ENCODE measurements around the gene ZFR2.

- TF ChIP-seq POLR2A (IDR thresholded peaks at IDR 0.05) = no peak
- TF ChIP-seq, protein P1, sequence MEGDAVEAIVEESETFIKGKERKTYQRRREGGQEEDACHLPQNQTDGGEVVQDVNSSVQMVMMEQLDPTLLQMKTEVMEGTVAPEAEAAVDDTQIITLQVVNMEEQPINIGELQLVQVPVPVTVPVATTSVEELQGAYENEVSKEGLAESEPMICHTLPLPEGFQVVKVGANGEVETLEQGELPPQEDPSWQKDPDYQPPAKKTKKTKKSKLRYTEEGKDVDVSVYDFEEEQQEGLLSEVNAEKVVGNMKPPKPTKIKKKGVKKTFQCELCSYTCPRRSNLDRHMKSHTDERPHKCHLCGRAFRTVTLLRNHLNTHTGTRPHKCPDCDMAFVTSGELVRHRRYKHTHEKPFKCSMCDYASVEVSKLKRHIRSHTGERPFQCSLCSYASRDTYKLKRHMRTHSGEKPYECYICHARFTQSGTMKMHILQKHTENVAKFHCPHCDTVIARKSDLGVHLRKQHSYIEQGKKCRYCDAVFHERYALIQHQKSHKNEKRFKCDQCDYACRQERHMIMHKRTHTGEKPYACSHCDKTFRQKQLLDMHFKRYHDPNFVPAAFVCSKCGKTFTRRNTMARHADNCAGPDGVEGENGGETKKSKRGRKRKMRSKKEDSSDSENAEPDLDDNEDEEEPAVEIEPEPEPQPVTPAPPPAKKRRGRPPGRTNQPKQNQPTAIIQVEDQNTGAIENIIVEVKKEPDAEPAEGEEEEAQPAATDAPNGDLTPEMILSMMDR (IDR thresholded peaks at IDR 0.05) = no peak
These were observed 100.1 kb downstream of the ZFR2 start for GRCh38 chr19:3768748-3769099.
